ENCODE measurements around the gene CDSN.
A peak's percentile ranks its signal among the peaks of the same experiment; 100 is the strongest.
"Not testable (repeated sequence)": the region's sequence is repeated elsewhere in the genome, so short reads cannot be mapped to it uniquely, and the experiment has no call there.

Gene CDSN

GRCh38 chr6:31120151-31120915 is at the start of gene CDSN:
TSS of gene CDSN (minus strand) at chr6:31120446. CDS start at chr6:31120419, 27 bp downstream.
- DNase-seq = no peak

GRCh38 chr6:31169123-31169857 is 49.0 kb upstream of the CDSN start:
- no peak for DNase-seq

- no peak for DNase-seq
Measured at GRCh38 chr6:31168606-31169005, 48.4 kb upstream of the CDSN start.

GRCh38 chr6:31165986-31166385 is 45.7 kb upstream of the CDSN start:
- no peak for DNase-seq

- DNase-seq = not testable (repeated sequence)
Measured at GRCh38 chr6:31165064-31165832, 45.0 kb upstream of the CDSN start.

- DNase-seq = not testable (repeated sequence)
Measured at GRCh38 chr6:31164475-31165063, 44.3 kb upstream of the CDSN start.

- no peak for DNase-seq
Measured at GRCh38 chr6:31163922-31164321, 43.7 kb upstream of the CDSN start.

GRCh38 chr6:31162463-31163165 is 42.4 kb upstream of the CDSN start:
- DNase-seq = no peak

GRCh38 chr6:31161216-31162126 is 41.2 kb upstream of the CDSN start:
- DNase-seq = no peak

- peak; percentile 12 for DNase-seq
Measured at GRCh38 chr6:31158863-31159855, 38.9 kb upstream of the CDSN start.

GRCh38 chr6:31158140-31158862 is 38.1 kb upstream of the CDSN start, which contains the start of gene TCF19:
TSS of gene TCF19 (plus strand) at chr6:31158589. CDS start at chr6:31159470, 881 bp downstream.
- peak; percentile 100 for DNase-seq

- no peak for DNase-seq
Measured at GRCh38 chr6:31157513-31158139, 37.4 kb upstream of the CDSN start, which contains the start of gene CCHCR1. TSS of gene CCHCR1 (minus strand) at chr6:31157802. CDS start at chr6:31157600, 202 bp downstream.

- no peak for DNase-seq
Measured at GRCh38 chr6:31156641-31157040, 36.4 kb upstream of the CDSN start.

GRCh38 chr6:31154436-31154835 is 34.2 kb upstream of the CDSN start:
- no peak for DNase-seq

GRCh38 chr6:31152781-31153180 is 32.5 kb upstream of the CDSN start:
- DNase-seq = no peak

GRCh38 chr6:31149827-31150447 is 29.7 kb upstream of the CDSN start:
- DNase-seq = no peak

- DNase-seq = no peak
Measured at GRCh38 chr6:31145386-31145785, 25.1 kb upstream of the CDSN start.

- no peak for DNase-seq
Measured at GRCh38 chr6:31144970-31145340, 24.7 kb upstream of the CDSN start.
